ENCODE results near the gene RBM18.

The RBM18 gene

DNA sequence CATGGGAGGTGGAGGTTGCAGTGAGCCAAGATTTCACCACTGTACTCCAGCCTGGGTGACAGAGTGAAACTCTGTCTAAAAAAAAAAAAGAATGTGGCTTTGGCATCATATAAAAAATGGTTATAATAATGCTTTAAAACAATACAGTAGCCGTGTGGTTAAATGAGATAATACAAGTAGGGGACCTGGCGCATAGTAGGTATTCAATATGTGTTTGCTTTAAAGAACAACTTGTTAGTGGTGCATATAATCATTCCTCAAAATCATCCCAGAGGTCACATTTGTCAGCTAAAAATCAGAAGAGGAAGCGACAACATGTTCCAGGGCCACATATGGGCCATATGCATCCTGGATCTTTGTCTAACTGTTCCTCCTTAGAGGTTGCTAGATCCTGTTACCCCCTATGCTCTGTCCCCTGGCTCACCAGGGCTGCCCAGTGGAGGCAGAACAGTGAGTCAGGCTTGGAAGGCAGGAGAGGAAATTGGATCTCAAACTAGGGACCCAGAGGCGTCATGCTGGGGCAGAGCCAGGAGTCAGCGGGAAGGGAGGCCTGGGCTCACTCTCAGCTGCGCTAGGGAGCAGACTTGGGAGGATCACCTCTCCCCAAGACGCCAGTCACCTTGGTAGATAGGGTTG, 63.6 kb downstream of the RBM18 start:
- peaks cover 18% of the 10 kb centered on the region for H3K4me1 ChIP-seq (ENCODE audit: low read length)
- H3K4me2 ChIP-seq (ENCODE audit: low read length): no peak overlapping the region
- TF ChIP-seq EZH2phosphoT487 (IDR thresholded peaks at IDR 0.05; ENCODE audit: low read depth) (no peak), CTCF (IDR thresholded peaks at IDR 0.05; ENCODE audit: low read depth, low read length) (no peak)
- no peak overlapping the region for H3K27ac ChIP-seq (ENCODE audit: low read length)
- H3K9ac ChIP-seq (ENCODE audit: low read length): no peak overlapping the region
- H3K36me3 ChIP-seq (replicated peaks; ENCODE audit: low read depth, low read length): no peaks in the 10 kb centered on the region
- H3K4me3 ChIP-seq (ENCODE audit: low read length): no peak overlapping the region
- H2AFZ ChIP-seq (ENCODE audit: low read depth, low read length): no peak overlapping the region
- no peaks in the 10 kb centered on the region for H4K20me1 ChIP-seq (ENCODE audit: insufficient read depth, low read length)
- H3K27me3 ChIP-seq (ENCODE audit: low read depth, low read length): peaks cover 8% of the 10 kb centered on the region; the same call in 1 of the 2 replicates
- H3K9me3 ChIP-seq (ENCODE audit: insufficient read depth, low read length): no peaks in the 10 kb centered on the region
- no peaks in the 10 kb centered on the region for H3K79me2 ChIP-seq (ENCODE audit: low read length)

DNA sequence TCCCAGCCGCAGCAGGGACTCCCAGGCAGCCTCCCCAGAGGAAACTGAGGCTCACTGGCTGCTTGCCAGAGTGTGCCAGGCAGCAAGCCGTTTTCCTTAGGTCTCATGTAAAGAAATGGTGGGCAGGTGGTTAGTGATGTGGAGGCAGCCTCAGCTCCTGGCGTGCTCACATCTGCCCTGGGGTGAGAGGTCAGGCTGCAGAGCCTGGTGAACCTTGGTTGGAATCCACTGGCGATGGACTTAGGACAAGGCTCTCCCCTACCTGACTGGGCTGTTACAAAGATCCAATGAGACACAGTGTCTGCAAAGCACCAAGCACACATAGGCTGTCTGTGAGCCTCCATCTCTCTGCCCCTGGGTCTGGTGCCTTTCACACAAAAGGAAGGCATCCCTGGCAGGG, 66.8 kb downstream of the RBM18 start:
- Histone ChIP-seq H3K4me2 (ENCODE audit: low read length) (peak overlapping the region; percentile 71), H3K27me3 (ENCODE audit: low read depth, low read length) (peaks cover 14% of the 10 kb centered on the region; the same call in 1 of the 2 replicates)

DNA sequence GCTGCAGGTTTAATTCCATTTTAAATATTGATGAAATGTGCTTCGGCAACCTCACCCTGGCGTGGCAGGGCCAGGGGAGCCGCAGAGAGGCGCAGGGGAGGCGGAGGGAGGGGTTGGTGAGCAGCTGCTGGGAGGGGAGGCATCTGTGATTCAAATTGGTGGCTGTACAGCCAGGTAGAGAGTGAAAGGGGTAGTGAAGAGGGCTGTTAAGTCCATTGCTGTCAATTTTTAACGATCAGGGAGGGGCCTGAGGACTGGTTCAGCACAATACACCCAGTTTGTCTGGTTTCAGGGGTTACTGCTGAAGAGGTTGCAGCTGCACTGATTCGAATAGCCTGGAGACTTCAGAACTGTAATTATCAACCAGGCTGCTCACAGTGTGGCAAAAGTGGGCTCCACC, 67.2 kb downstream of the RBM18 start:
- Histone ChIP-seq H3K79me2 (ENCODE audit: low read length) (no peaks in the 10 kb centered on the region), H3K36me3 (replicated peaks; ENCODE audit: low read depth, low read length) (no peaks in the 10 kb centered on the region), H3K4me1 (ENCODE audit: low read length) (peaks cover 18% of the 10 kb centered on the region), H3K9ac (ENCODE audit: low read length) (no peak overlapping the region), H2AFZ (ENCODE audit: low read depth, low read length) (0 out of 2 replicates have a peak overlapping the region, but pooled peaks have one; percentile 34), H4K20me1 (ENCODE audit: insufficient read depth, low read length) (no peaks in the 10 kb centered on the region), H3K9me3 (ENCODE audit: insufficient read depth, low read length) (no peaks in the 10 kb centered on the region), H3K4me3 (ENCODE audit: low read length) (peak overlapping the region; percentile 53), H3K27me3 (ENCODE audit: low read depth, low read length) (peaks cover 14% of the 10 kb centered on the region; the same call in 1 of the 2 replicates), H3K4me2 (ENCODE audit: low read length) (peak overlapping the region; percentile 71), H3K27ac (ENCODE audit: low read length) (0 out of 2 replicates have a peak overlapping the region, but pooled peaks have one; percentile 4)
- no peak for TF ChIP-seq EZH2phosphoT487 (IDR thresholded peaks at IDR 0.05; ENCODE audit: low read depth)
- peak; percentile 15; the same call in 1 of the 2 replicates for TF ChIP-seq CTCF (IDR thresholded peaks at IDR 0.05; ENCODE audit: low read depth, low read length)

More for the DNA sequence above, 66.8 kb downstream of the RBM18 start:
- H3K36me3 ChIP-seq (replicated peaks; ENCODE audit: low read depth, low read length): no peaks in the 10 kb centered on the region
- no peaks in the 10 kb centered on the region for H3K9me3 ChIP-seq (ENCODE audit: insufficient read depth, low read length)
- no peaks in the 10 kb centered on the region for H4K20me1 ChIP-seq (ENCODE audit: insufficient read depth, low read length)
- H3K27ac ChIP-seq (ENCODE audit: low read length): 0 out of 2 replicates have a peak overlapping the region, but pooled peaks have one; percentile 4
- no peak overlapping the region for H3K9ac ChIP-seq (ENCODE audit: low read length)
- H3K4me3 ChIP-seq (ENCODE audit: low read length): peak overlapping the region; percentile 53
- no peak overlapping the region for H2AFZ ChIP-seq (ENCODE audit: low read depth, low read length)
- no peaks in the 10 kb centered on the region for H3K79me2 ChIP-seq (ENCODE audit: low read length)
- TF ChIP-seq CTCF (IDR thresholded peaks at IDR 0.05; ENCODE audit: low read depth, low read length): no peak
- TF ChIP-seq EZH2phosphoT487 (IDR thresholded peaks at IDR 0.05; ENCODE audit: low read depth): no peak
- H3K4me1 ChIP-seq (ENCODE audit: low read length): peaks cover 18% of the 10 kb centered on the region

DNA sequence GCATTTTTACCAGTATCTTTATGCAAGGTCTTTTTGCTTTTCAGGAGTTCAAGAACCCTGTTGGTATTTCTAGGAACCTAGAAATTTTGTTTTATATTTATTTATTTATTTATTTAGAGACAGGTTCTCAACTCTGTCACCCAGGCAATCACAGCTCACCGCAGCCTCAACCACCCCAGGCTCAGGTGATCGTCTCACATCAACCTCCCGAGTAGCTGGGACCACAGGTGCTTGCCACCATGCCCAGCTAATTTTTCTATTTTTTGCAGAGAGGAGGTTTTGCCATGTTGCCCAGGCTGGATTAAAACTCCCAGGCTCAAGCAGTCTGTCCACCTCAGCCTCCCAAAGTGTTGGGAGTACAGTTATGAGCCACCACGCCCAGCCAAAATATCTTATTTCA, 68.8 kb downstream of the RBM18 start:
- no peaks in the 10 kb centered on the region for H3K9me3 ChIP-seq (ENCODE audit: insufficient read depth, low read length)
- no peak overlapping the region for H3K27ac ChIP-seq (ENCODE audit: low read length)
- no peak overlapping the region for H3K4me2 ChIP-seq (ENCODE audit: low read length)
- TF ChIP-seq EZH2phosphoT487 (IDR thresholded peaks at IDR 0.05; ENCODE audit: low read depth) (no peak), CTCF (IDR thresholded peaks at IDR 0.05; ENCODE audit: low read depth, low read length) (no peak)
- peaks cover 14% of the 10 kb centered on the region; the same call in 1 of the 2 replicates for H3K27me3 ChIP-seq (ENCODE audit: low read depth, low read length)
- no peaks in the 10 kb centered on the region for H4K20me1 ChIP-seq (ENCODE audit: insufficient read depth, low read length)
- peaks cover 18% of the 10 kb centered on the region for H3K4me1 ChIP-seq (ENCODE audit: low read length)
- no peak overlapping the region for H3K9ac ChIP-seq (ENCODE audit: low read length)
- H3K79me2 ChIP-seq (ENCODE audit: low read length): no peaks in the 10 kb centered on the region
- no peaks in the 10 kb centered on the region for H3K36me3 ChIP-seq (replicated peaks; ENCODE audit: low read depth, low read length)
- no peak overlapping the region for H3K4me3 ChIP-seq (ENCODE audit: low read length)
- H2AFZ ChIP-seq (ENCODE audit: low read depth, low read length): no peak overlapping the region

Measured in OCI-LY3 (cell line).